Hepatic stellate cell (primary cell): ENCODE data around the gene ORMDL1.
A peak's percentile ranks its signal among the peaks of the same experiment; 100 is the strongest.
"Not testable (repeated sequence)": the region's sequence is repeated elsewhere in the genome, so short reads cannot be mapped to it uniquely, and the experiment has no call there.

Experiments
- DNase-seq: peaks from one replicate; pipeline ENCODE4 v3.0.0; 2011; ENCODE audit warnings: low spot score

Gene ORMDL1

GRCh38 chr2:189770590-189771322, 13.4 kb downstream of the ORMDL1 start:
- DNase-seq, result no peak

DNA sequence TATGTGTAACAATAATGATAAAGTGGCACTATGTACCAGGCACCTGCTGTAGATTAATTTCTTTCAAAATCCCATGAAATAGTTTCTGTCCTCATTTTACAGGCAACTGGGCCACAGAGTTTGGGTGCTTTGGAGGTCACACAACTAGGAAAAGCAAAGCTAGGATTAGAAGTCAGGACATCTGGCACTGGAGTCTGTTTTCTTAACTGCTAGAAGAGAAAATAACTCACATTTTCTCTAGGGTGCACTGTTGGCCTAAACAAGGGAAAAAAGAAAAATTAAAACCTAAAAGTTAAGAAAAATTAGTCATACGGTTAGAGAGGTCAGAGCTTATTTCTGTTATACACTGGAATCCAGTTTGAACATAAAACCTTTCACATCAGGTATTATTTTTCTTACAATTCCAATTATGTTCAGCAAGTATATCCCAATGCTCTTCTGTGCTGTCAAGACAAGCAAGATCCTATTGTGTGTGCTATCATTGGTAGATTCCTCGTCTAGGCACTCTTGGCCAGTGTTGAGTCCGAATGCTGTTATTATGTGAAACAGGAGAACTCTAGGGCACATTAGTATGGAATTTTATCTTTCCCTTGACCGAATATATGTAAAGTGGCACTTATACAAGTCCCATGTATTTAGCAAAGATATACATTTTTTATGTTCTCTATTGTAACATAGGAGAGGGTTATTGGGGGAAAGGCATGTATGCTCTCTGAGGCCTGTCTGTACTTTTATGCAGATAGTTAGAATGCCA, 20.1 kb downstream of the ORMDL1 start:
- DNase-seq, result no peak

- peak; percentile 66 for DNase-seq
Measured at GRCh38 chr2:189762551-189763298, 21.4 kb downstream of the ORMDL1 start, which contains the start of gene OSGEPL1. Gene OSGEPL1 (minus strand): TSS chr2:189762792. CDS start chr2:189761640, 1,152 bp downstream.

GRCh38 chr2:189762229-189762550, 21.9 kb downstream of the ORMDL1 start:
- DNase-seq, result no peak

GRCh38 chr2:189760154-189760553, 24.0 kb downstream of the ORMDL1 start:
- DNase-seq, result not testable (repeated sequence)

DNA sequence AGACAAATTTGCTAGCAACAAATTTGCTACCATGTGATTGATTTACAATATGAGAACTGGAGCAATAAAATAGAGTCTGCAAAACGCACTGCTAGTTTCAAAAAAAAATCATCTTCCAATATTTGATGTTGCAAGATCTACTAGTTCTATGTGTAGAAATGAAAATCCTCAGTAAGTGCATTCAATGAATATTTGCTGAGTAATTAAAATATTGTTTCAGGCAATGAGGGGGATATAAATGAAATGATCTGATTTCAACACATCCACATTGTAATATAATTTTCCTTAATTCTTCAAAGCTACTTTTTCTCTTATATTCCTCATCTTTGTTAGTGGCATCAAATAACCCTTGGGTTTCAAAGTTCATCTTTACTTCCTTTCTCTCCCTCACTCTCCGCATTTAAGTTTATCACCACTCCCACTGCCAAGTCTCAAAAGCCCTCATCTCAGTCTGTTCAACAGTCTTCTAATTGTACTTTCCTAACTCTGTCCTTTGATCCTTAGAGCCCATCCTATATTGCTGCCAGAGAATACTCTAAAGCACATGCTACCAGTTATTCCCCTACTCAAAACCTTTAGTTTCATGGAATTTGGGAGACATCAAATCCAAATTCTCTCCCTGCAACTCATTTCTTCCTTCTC, 27.7 kb downstream of the ORMDL1 start:
- no peak for DNase-seq

DNA sequence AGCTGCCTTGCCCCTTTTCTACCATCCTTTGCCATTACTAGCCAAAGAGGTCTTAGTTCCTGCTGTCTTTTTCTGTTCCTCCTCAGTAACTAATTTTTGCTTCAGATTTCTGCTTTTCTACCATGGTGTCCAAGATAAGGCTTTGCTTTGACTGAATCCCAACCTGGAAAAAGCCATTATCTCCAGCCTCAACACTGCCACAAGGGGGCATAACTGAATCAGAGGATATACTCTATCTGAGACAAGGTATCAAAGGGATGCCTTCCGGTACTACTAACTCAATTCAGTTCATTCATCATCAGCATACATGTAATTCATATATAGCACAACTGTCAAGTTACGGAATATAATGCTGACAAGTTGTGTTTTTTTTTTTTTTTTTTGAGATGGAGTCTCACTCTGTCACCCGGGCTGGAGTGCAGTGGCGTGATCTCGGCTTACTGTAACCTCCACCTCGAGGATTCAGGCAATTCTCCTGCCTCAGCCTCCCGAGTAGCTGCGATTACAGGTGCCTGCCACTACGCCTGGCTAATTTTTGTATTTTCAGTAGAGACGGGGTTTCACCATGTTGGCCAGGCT, 33.0 kb downstream of the ORMDL1 start:
- peak; percentile 24 for DNase-seq

DNA sequence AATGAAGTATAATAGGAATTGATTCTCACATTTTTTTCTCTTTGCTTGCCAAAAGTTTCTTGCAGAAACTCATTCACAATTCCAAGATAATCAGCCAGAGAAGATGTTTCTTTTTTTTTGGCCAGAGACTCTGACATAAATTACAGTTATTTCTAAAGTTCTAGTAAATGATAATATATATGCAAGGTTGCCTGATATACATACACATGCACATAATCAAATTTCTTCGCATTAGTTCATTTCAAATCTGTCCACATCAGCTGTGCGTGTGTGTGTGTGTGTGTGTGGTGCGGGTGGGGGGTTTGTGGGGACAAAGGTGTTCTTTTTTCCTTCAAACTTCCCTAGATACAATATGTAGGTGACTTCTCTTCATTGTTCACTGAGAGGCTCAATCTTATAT, 54.7 kb downstream of the ORMDL1 start:
- DNase-seq, result no peak

- no peak for DNase-seq
Measured at GRCh38 chr2:189726849-189727248, 57.3 kb downstream of the ORMDL1 start.

DNA sequence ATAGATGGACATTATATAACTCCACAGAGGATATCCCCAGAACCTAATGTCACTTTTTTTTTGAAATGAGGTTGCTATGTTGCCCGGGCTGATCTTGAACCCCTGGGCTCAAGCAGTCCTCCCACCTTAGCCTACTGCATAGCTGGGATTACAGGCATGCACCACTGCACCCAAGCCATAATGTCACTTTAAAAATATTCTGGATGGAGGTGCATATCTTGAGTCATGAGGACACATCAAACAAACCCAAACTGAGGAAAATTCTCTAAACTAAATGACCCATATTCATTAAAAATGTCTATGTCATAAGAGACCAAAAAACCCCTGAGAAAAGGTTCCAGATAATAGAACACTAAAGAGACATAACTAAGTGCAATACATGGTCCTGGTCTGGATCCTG, 57.9 kb downstream of the ORMDL1 start:
- no peak for DNase-seq

- no peak for DNase-seq
Measured at GRCh38 chr2:189723192-189723591, 60.9 kb downstream of the ORMDL1 start.
